HG03139 (cell line): ENCODE results near the gene GATC.
A peak's percentile ranks its signal among the peaks of the same experiment; 100 is the strongest.

Source experiments
- ATAC-seq: cut with Tn5 transposase; IDR thresholded peaks from one replicate; pipeline ENCODE4 v1.9.1; 2021; ENCODE audit not compliant: unreplicated experiment

Gene GATC, protein sequence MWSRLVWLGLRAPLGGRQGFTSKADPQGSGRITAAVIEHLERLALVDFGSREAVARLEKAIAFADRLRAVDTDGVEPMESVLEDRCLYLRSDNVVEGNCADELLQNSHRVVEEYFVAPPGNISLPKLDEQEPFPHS

DNA sequence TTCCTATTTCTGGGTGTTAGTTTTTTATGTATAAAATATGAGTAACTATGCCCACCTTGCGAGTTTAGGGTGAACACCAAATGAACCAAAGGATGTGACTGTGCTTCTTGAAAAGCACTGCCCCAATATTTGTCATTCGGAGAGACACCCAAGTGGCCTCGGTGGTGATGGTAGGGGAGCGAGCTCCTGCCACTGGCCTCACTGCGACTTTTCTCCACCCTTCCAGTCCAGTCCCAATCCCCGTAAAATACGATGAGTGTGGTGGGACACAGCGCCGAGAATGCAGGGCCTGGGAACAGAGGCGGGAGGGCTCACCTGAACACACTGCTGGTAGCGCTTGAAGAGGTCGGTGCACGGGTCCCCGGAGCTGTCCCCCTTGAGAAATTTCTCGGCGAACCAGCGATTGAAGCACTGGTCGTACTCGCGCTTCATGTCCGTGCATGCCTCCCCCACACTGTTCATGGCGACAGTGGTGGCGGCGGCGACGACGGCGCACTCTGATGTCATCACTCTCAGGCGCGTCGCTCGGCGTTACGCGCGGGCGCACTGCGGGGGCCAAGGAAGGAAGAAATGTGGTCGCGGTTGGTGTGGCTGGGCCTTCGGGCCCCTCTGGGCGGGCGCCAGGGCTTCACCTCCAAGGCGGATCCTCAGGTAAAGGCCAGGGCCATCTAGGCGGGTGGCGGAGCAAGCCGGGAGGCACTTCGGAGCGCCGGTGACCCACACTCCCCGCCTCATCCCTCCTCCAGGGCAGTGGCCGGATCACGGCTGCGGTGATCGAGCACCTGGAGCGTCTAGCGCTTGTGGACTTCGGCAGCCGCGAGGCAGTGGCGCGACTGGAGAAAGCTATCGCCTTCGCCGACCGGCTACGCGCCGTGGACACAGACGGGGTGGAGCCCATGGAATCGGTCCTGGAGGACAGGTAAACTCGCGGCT, at the start of gene GATC, which contains the start of gene TRIAP1:
GATC (plus strand) TSS at position 534 of the 933 bp plus-strand sequence; CDS start at position 571, 37 bp downstream.
TRIAP1 (minus strand) TSS at position 474 of the 933 bp plus-strand sequence; CDS start at position 462, 12 bp downstream.
- peak; percentile 87 for ATAC-seq

- no peak for ATAC-seq
These were observed 48.3 kb upstream of the GATC start for GRCh38 chr12:120397824-120398540.

DNA sequence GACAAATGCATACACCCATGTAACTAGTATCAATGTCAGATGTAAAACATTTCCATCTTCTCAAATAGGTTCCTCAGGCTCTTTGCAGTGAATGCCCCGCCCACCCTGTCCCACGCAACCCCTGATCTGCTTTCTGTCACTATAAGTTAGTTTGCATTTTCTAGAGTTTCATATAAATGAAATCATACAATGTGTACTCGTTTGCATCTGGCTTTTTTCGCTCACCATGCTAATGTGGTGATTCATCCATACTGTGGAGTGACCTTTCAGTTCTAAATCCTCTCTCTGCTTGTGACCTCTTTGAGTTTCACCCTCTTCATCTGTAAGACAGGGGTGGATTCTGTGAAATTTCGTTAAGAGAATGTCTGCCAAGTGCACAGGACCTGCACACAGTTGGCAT, 46.7 kb upstream of the GATC start:
- no peak for ATAC-seq

- ATAC-seq, result no peak
These were observed 44.0 kb upstream of the GATC start for GRCh38 chr12:120402217-120402616.

GRCh38 chr12:120403869-120404268, 42.4 kb upstream of the GATC start:
- ATAC-seq, result no peak

DNA sequence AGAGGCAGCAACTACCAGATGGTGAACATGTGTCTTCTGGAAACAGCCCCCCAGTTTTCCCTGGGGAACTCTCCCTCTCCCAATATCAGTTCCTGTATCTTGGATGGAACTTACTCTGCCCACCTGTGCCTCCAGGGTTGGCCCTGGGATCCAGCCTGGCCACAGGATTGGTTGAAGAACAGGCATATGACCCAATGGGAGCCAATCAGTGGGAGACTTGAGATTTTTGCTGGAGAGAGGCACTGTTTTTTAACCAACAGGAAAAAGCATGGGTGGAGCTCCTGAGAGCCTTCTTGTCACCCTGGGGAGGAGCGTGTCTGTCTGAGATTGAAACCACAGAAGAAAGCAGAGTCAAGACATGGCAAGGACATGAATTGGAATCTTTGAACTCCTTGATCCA, 42.0 kb upstream of the GATC start:
- ATAC-seq, result no peak

DNA sequence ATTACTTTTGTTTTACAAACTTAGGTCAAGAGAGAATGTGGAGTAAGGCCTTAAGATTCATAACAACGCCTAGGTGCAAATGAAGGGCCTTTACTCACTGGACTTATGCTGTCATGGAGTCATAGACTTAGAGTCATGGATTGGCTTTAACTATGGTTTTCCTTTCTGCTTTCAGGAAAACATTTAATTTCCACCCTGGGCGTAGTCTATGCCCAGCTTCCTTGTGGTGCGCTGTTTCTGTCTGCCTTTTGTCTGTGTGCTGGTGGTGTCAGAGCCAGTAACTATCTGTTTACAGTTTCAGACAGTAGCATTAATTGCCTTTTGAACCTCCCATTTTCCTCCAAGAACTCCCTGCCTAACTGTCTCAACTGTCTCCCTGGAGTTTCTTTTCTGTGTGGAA, 40.2 kb upstream of the GATC start:
- no peak for ATAC-seq

- ATAC-seq, result no peak
These were observed 39.7 kb upstream of the GATC start for GRCh38 chr12:120406553-120406952.

DNA sequence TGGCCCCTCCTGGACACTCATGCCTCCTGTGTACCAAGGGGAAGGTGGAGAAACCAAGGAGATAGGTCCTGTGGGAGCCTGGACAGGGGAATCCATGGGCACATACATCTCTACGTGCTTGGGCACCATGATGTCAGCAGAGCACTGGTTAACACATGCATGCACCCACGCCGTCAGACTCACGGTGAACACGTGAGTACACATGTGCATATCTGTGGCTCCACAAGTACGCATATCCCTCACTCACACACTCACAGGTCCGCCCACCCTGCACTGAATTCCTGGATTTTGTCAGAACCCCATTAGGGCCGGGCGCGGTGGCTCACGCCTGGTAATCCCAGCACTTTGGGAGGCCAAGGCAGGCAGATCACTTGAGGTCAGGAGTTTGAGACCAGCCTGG, 37.5 kb upstream of the GATC start:
- ATAC-seq, result no peak

DNA sequence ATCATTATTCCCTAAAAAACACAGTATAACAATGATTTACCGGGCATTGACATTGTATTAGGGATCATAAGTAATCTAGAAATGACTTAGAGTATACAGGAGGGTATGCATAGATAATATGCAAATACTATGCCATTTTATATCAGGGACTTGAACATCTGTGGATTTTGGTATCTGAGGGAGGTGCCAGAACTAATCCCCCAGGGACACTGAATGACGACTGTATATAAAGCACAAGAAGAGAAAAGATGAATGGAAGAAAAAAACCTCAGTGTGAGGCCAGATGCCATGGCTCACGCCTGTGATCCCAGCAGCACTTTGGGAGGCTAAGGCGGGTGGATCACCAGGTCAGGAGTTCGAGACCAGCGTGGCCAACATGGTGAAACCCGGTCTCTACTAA, 33.8 kb upstream of the GATC start:
- ATAC-seq, result no peak

DNA sequence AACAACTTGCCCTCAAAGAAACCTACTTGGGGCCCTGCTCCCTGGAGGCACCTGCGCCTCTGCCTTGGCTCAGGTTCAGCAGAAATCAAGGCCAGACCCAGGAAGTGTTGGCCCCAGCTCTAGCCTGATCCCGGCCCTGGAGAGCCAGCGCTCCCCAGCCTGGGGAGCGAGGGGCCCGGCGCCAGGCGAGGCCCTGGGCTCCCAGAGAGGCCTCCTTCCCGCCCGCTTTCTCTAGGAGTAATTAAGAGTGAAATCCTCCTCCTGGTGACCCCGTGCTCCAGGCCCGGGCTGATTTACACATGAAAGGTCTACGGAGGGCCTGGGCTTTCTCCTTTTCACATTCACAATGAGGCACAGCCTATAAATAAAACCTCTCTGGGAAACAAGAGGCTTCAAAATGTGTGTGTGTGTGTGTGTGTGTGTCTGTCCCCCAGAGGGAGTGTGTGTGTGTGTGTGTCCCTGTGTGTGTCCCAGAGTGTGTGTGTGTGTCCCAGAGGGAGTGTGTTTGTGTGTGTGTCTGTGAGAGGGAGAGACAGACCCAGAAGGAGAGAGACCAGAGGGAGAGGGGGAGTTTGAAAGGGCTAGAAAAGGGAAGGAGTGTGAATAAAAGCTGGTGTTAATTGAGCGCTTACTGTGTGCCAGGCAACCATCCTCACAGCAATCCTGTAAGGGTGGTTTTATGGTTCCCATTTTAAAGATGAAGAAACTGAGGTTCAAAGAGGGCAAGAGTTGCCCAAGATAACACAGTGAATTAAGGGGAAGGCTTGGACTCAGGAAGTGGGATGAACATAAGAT, 32.1 kb upstream of the GATC start:
- ATAC-seq, result no peak

- ATAC-seq, result no peak
These were observed 29.6 kb upstream of the GATC start for GRCh38 chr12:120416490-120417216.

- ATAC-seq, result no peak
These were observed 28.2 kb upstream of the GATC start for GRCh38 chr12:120417917-120418580.

DNA sequence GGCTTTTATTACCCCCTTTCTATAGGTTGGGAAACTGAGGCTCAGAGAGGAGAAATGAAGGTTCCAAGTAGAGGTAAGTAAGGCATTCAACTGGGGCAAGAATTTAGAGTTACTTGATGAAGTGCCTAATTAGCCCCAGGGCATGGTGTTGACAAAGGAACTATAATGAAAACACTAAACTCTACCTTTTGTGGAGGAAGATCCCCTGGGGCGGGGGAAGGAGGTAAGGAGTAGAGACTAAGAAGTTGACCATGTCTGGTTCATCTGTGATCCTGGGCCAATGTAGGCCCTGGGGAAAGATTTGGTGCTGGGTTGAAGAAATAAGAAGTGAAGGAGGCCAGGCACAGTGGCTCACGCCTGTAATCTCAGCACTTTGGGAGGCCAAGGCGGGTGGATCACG, 24.5 kb upstream of the GATC start:
- ATAC-seq, result no peak

GRCh38 chr12:120422892-120423456, 23.3 kb upstream of the GATC start:
- no peak for ATAC-seq

- ATAC-seq, result no peak
These were observed 20.4 kb upstream of the GATC start for GRCh38 chr12:120425797-120426196.

GRCh38 chr12:120428597-120429229, 17.5 kb upstream of the GATC start:
- ATAC-seq, result no peak

DNA sequence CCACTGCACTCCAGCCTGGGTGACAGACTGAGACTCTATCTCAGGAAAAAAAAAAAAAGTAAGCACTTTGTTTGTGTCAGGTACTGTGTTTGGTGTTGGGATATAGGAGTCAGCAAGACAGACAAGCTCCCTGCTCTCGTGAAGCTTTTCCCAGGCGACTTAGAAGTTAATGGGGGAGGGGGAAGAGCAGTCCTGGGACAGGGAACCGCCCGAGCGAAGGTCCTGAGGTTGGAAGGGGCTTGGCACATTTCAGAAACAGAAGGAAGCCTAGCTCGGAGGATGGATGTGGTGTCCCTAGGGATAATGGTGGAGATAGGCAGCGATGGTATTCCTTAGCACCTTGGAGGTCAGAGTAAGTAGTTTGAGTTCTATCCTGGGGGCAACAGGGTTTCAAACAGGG, 16.9 kb upstream of the GATC start:
- no peak for ATAC-seq
